ENCODE results near the gene FOXO4. TPM values are rescaled to one million over a fixed set of nuclear protein-coding genes. Genes with fewer than 3 reads are reported as not detected.

FOXO4 gene
- total and polyA plus RNA-seq, 2 of the 13 experiments (the other 11 are each of a cell fraction or from before 2014, with no cell fraction given), result 5.1 to 5.7 TPM

DNA sequence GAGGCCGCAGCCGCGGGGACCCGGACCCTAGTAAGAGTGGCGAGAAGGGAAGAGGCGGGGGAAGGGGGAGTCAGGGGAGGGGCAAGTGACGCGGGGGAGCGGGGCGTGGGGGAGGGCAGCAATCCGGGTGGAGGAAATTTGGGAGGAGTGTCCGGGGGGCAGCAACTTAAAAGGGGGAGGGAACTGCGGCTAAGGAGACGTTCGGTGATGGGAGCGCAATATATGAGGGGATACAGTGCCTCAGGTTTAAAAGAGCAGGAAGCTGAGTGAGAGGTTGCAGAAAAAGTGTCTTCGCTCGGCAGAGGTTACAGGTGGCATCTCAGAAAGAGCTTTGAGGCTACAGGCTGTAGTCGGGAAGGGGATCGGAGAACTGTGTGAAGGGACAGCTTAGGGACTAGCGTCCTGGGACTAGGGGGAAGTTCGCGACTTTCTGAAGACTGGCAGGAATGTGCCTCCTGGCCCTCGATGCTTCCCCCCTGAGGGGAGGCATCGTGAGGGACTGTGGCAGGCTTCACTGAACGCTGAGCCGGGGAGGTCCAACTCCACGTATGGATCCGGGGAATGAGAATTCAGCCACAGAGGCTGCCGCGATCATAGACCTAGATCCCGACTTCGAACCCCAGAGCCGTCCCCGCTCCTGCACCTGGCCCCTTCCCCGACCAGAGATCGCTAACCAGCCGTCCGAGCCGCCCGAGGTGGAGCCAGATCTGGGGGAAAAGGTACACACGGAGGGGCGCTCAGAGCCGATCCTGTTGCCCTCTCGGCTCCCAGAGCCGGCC, 519 bp downstream of the FOXO4 start:
- Histone ChIP-seq H3K27ac (ENCODE audit: extremely low read length, insufficient read depth, low read length) (peak overlapping the region; percentile 45), H4K20me1 (ENCODE audit: insufficient read depth, low read length) (no peaks in the 10 kb centered on the region), H3K4me1 (ENCODE audit: insufficient read depth, low read length) (peaks cover 29% of the 10 kb centered on the region), H3K79me2 (ENCODE audit: insufficient read depth, low read length) (no peaks in the 10 kb centered on the region), H3K9ac (ENCODE audit: insufficient read depth, low read depth, low read length) (peak overlapping the region; percentile 60), H3K36me3 (replicated peaks in 1 of 2; ENCODE audit: control insufficient read depth in 1 of 2, insufficient read depth in 2 of 2, low read length in 2 of 2) (no peaks in the 10 kb centered on the region), H3K4me2 (ENCODE audit: low read depth, low read length) (peak overlapping the region; percentile 73), H3K9me3 (ENCODE audit: low read length) (no peaks in the 10 kb centered on the region), H3K27me3 (ENCODE audit: control insufficient read depth in 1 of 2, insufficient read depth in 2 of 2, low read length in 2 of 2) (no peaks in the 10 kb centered on the region; a peak in 1 of 5 replicates), H2AFZ (ENCODE audit: low read length) (no peak overlapping the region), H3K4me3 (replicated peaks in 1 of 3; ENCODE audit: insufficient read depth in 1 of 3, low read depth in 2 of 3, low read length in 3 of 3) (peak overlapping the region; percentile 66 to 75 (median 73))
- intact Hi-C loops (cut with micrococcal nuclease; ENCODE audit: unreplicated experiment) (loop anchor here (5.0 kb wide), 1 partner anchor 86 kb away; no protein-coding TSS in a partner anchor), in situ Hi-C loops (cut with HindIII; ENCODE audit: extremely low pct_ligation_motif_present, low pct_unique_long_range_greater_than_20kb) (no loop called here)
- ChIA-PET POLR2A (interaction anchor here (1.4 kb wide), 1 partner anchor 22 kb away, joined by 6 read pairs; the partner anchor contains the start of gene MED12), CTCF (ENCODE audit: low intra/inter-chr PET ratio, low total read pairs) (no interaction called here)
- 2% methylated on average over 24 of the region's 46 CpGs for WGBS (ENCODE audit: low lambda C conversion rate)
- FAIRE-seq (no peak), ATAC-seq (peak; percentile 68), DNase-seq (ENCODE audit: low spot score) (no peak)
- BruUV-seq (replicated peaks), result TSS peak; percentile 91
- TF ChIP-seq SAP130 (CRISPR knock-in tag; IDR thresholded peaks at IDR 0.05; ENCODE audit: low read depth), result 0 out of 2 replicates have a peak, but pooled peaks have one; percentile 11
- TF ChIP-seq MAZ (IDR thresholded peaks at IDR 0.05; ENCODE audit: borderline replicate concordance, low read depth, low read length), result no peak
- no peak for TF ChIP-seq MAZ (CRISPR knock-in tag; IDR thresholded peaks at IDR 0.05; ENCODE audit: low read depth)
- peak; percentile 3; the same call in 1 of the 2 replicates for TF ChIP-seq KDM2A (CRISPR knock-in tag; IDR thresholded peaks at IDR 0.05; ENCODE audit: borderline replicate concordance, low read depth)
- no peak for TF ChIP-seq ZNF251 (CRISPR knock-in tag; IDR thresholded peaks at IDR 0.05)
- TF ChIP-seq HNRNPK (IDR thresholded peaks at IDR 0.05; ENCODE audit: low read depth, low read length, poor library complexity, severe bottlenecking), result no peak
- TF ChIP-seq AKAP8 (CRISPR knock-in tag; IDR thresholded peaks at IDR 0.05), result no peak
- TF ChIP-seq, protein P1, sequence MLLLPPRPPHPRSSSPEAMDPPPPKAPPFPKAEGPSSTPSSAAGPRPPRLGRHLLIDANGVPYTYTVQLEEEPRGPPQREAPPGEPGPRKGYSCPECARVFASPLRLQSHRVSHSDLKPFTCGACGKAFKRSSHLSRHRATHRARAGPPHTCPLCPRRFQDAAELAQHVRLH (CRISPR knock-in tag; IDR thresholded peaks at IDR 0.05; ENCODE audit: borderline replicate concordance, low read depth), result no peak
- TF ChIP-seq SIN3A (IDR thresholded peaks at IDR 0.05; ENCODE audit: borderline replicate concordance, low read depth, low read length), result peak; percentile 25; the same call in 1 of the 2 replicates
- 0 out of 2 replicates have a peak, but pooled peaks have one; percentile 0 for TF ChIP-seq KMT2B (CRISPR knock-in tag; IDR thresholded peaks at IDR 0.05)
- no peak for TF ChIP-seq ZFP36L1 (CRISPR knock-in tag; IDR thresholded peaks at IDR 0.05)
- TF ChIP-seq TAF1 (CRISPR knock-in tag; IDR thresholded peaks at IDR 0.05), result peak; percentile 10; the same call in 1 of the 2 replicates
- TF ChIP-seq FIP1L1 (IDR thresholded peaks at IDR 0.05; ENCODE audit: borderline replicate concordance, insufficient read depth, low read depth, low read length), result no peak
- TF ChIP-seq GTF3A (CRISPR knock-in tag; conservative IDR thresholded peaks at IDR 0.05), result no peak
- TF ChIP-seq ZNF501 (CRISPR knock-in tag; IDR thresholded peaks at IDR 0.05), result no peak
- TF ChIP-seq, protein P2, sequence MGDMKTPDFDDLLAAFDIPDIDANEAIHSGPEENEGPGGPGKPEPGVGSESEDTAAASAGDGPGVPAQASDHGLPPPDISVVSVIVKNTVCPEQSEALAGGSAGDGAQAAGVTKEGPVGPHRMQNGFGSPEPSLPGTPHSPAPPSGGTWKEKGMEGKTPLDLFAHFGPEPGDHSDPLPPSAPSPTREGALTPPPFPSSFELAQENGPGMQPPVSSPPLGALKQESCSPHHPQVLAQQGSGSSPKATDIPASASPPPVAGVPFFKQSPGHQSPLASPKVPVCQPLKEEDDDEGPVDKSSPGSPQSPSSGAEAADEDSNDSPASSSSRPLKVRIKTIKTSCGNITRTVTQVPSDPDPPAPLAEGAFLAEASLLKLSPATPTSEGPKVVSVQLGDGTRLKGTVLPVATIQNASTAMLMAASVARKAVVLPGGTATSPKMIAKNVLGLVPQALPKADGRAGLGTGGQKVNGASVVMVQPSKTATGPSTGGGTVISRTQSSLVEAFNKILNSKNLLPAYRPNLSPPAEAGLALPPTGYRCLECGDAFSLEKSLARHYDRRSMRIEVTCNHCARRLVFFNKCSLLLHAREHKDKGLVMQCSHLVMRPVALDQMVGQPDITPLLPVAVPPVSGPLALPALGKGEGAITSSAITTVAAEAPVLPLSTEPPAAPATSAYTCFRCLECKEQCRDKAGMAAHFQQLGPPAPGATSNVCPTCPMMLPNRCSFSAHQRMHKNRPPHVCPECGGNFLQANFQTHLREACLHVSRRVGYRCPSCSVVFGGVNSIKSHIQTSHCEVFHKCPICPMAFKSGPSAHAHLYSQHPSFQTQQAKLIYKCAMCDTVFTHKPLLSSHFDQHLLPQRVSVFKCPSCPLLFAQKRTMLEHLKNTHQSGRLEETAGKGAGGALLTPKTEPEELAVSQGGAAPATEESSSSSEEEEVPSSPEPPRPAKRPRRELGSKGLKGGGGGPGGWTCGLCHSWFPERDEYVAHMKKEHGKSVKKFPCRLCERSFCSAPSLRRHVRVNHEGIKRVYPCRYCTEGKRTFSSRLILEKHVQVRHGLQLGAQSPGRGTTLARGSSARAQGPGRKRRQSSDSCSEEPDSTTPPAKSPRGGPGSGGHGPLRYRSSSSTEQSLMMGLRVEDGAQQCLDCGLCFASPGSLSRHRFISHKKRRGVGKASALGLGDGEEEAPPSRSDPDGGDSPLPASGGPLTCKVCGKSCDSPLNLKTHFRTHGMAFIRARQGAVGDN (CRISPR knock-in tag; IDR thresholded peaks at IDR 0.05), result peak; percentile 34
- TF ChIP-seq ZNF781 (CRISPR knock-in tag; IDR thresholded peaks at IDR 0.05; ENCODE audit: borderline replicate concordance, not compliant biosample characterization), result no peak

Data from HepG2 (cell line).